Parathyroid adenoma (tissue), 2 donors: ENCODE measurements around the gene EFHC1.
A peak's percentile ranks its signal among the peaks of the same experiment; 100 is the strongest.

ENCODE experiments used
- H2AFZ ChIP-seq: fragments of 300-600 bp; sonication (generic); one replicate; pipeline ENCODE4 v1.7.0; 2017; ENCODE audit warnings: antibody characterized with exemption, mild to moderate bottlenecking
- H3K27ac ChIP-seq: fragments of 300-600 bp; sonication (generic); one replicate; pipeline ENCODE4 v1.7.0; 2017
- H3K27me3 ChIP-seq: fragments of 300-600 bp; sonication (generic); one replicate; pipeline ENCODE4 v1.7.0; 2017; ENCODE audit warnings: low read length; ENCODE audit not compliant: control insufficient read depth, insufficient read depth
- H3K36me3 ChIP-seq: fragments of 300-600 bp; sonication (generic); one replicate; pipeline ENCODE4 v1.7.0; 2017; ENCODE audit warnings: low read length; ENCODE audit not compliant: control insufficient read depth, insufficient read depth
- H3K4me1 ChIP-seq: fragments of 300-600 bp; sonication (generic); one replicate; pipeline ENCODE4 v1.7.0; 2017; ENCODE audit warnings: control low read depth
- H3K4me2 ChIP-seq: fragments of 300-600 bp; sonication (generic); one replicate; pipeline ENCODE4 v1.7.0; 2017; ENCODE audit warnings: low read length
- H3K4me3 ChIP-seq: fragments of 300-600 bp; sonication (generic); one replicate; pipeline ENCODE4 v1.7.0; 2017; ENCODE audit warnings: low read depth, low read length
- H3K79me2 ChIP-seq: fragments of 300-600 bp; sonication (generic); one replicate; pipeline ENCODE4 v1.7.0; 2017; ENCODE audit warnings: control low read depth
- H3K9ac ChIP-seq: fragments of 300-600 bp; sonication (generic); one replicate; pipeline ENCODE4 v1.7.0; 2017; ENCODE audit warnings: mild to moderate bottlenecking
- H3K9me3 ChIP-seq: fragments of 300-600 bp; sonication (generic); one replicate; pipeline ENCODE4 v1.7.0; 2017; ENCODE audit warnings: low read length; ENCODE audit not compliant: control insufficient read depth
- CTCF ChIP-seq: fragments of 300-600 bp; sonication (generic); IDR thresholded peaks from one replicate; pipeline ENCODE4 v1.7.0; 2017; ENCODE audit warnings: antibody characterized with exemption, mild to moderate bottlenecking
- donor health status: primary hyperparathyroidism.

The EFHC1 gene

DNA sequence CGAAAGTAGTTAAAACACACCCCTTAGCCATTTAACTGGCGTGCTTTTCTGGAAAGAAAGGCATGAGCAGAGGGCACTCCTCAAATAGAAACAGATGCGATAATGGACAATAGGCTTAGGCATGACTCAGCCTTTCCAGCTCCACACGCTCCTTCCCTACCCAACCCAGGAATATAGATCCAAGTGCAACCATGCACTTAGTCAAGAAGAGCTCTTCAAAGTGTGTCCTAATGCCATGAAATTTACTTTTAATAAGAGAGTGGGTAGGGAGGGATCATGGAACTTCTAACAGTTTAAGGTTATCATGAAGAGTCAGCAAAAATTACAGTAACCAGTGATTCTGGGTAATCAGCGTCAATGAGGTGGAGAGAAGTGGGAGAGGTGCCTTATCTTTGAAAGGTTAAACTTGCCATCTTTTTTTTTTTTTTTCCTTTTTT, 2.4 kb upstream of the EFHC1 start:
- Histone ChIP-seq H3K4me2 (no peak overlapping the region), H3K79me2 (peaks cover 2% of the 10 kb centered on the region), H2AFZ (no peak overlapping the region), H3K27me3 (no peaks in the 10 kb centered on the region), H3K27ac (no peak overlapping the region), H3K4me1 (no peaks in the 10 kb centered on the region), H3K9ac (no peak overlapping the region), H3K9me3 (no peaks in the 10 kb centered on the region), H3K4me3 (no peak overlapping the region), H3K36me3 (no peaks in the 10 kb centered on the region)
- no peak for TF ChIP-seq CTCF

DNA sequence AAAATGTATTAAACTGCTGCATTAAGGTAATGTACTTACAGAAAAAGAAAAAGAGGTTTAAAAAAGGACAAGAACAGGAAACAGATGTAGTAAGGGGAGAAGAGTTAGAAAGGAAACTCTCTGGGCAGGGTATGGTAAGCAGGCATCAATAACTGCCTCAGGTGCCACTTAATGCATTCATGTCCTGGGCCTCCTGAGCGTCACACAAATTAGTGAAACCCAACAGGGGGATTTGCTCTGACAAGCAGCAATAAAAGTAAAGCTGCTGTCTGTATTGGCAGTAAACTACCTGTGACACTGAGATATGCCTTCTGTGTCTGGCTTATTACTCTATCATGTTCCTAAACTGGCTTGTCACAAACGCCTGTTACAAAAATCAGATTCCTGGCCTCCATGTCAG, 1.5 kb upstream of the EFHC1 start:
- no peaks in the 10 kb centered on the region for H3K27me3 ChIP-seq
- H3K9ac ChIP-seq: no peak overlapping the region
- no peak for TF ChIP-seq CTCF
- no peaks in the 10 kb centered on the region for H3K4me1 ChIP-seq
- H2AFZ ChIP-seq: no peak overlapping the region
- peaks cover 2% of the 10 kb centered on the region for H3K79me2 ChIP-seq
- no peak overlapping the region for H3K4me3 ChIP-seq
- H3K36me3 ChIP-seq: no peaks in the 10 kb centered on the region
- H3K4me2 ChIP-seq: no peak overlapping the region
- no peak overlapping the region for H3K27ac ChIP-seq
- no peaks in the 10 kb centered on the region for H3K9me3 ChIP-seq

DNA sequence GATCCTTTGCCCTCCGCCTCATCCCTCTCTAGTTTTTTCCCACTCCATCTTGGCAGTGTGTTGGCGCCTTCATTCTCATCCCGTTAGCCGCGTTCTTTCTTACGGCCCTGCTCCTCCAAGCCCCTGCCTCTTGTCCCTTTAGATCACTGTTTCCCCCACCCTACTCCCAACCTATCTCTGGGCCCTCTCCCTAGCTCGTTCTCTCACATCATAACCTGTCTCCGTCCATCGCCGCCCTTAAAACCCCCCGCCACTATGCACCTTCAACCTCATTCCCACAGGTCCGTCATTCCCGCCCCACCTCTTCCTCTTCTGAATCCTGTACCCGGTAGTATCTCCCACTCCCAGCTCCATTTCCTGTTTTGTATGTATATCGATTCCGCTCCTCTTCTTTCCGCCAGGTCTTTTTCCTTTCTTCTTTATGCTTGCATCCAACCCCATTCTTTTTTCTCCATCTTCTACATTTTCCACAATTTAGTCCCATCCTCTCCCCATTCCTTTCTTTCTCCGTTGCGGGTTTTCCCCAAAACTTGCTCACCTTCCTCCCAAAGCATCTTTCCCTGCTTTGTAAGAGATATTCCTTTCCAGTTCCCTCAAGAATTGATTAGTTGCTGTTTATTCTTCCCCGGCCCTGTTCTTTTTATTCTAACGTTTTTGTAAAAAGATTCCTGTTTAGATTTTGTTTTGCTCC, 671 bp downstream of the EFHC1 start:
- Histone ChIP-seq H3K9ac (no peak overlapping the region), H3K79me2 (peaks cover 2% of the 10 kb centered on the region), H3K27ac (peak overlapping the region; percentile 60), H3K4me3 (peak overlapping the region; percentile 95), H3K4me1 (no peaks in the 10 kb centered on the region), H3K27me3 (no peaks in the 10 kb centered on the region), H3K4me2 (peak overlapping the region; percentile 97), H2AFZ (peak overlapping the region; percentile 79), H3K9me3 (no peaks in the 10 kb centered on the region), H3K36me3 (no peaks in the 10 kb centered on the region)
- no peak for TF ChIP-seq CTCF

DNA sequence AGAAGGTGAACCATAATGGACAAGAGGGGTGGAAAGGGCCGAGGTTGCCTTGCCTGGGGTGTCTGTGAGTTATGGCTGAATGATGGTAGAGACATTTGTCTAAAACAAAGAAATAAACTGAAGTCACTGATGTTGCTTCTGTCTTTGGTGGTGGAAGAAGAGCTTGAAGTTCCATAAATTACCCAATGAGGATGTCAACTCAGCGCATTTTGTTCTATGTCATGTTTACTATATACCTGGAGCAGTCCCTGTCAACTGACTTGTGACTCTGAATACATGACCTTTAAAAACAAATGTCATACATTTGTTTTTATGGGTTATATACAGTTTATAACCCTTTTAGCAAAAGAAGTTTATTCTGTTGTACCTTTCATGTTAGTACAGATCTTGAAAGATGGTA, 2.0 kb downstream of the EFHC1 start:
- no peaks in the 10 kb centered on the region for H3K9me3 ChIP-seq
- peaks cover 2% of the 10 kb centered on the region for H3K79me2 ChIP-seq
- no peak overlapping the region for H3K27ac ChIP-seq
- no peak overlapping the region for H2AFZ ChIP-seq
- no peak overlapping the region for H3K4me3 ChIP-seq
- no peak overlapping the region for H3K4me2 ChIP-seq
- no peak for TF ChIP-seq CTCF
- H3K4me1 ChIP-seq: no peaks in the 10 kb centered on the region
- no peak overlapping the region for H3K9ac ChIP-seq
- H3K36me3 ChIP-seq: no peaks in the 10 kb centered on the region
- H3K27me3 ChIP-seq: no peaks in the 10 kb centered on the region

DNA sequence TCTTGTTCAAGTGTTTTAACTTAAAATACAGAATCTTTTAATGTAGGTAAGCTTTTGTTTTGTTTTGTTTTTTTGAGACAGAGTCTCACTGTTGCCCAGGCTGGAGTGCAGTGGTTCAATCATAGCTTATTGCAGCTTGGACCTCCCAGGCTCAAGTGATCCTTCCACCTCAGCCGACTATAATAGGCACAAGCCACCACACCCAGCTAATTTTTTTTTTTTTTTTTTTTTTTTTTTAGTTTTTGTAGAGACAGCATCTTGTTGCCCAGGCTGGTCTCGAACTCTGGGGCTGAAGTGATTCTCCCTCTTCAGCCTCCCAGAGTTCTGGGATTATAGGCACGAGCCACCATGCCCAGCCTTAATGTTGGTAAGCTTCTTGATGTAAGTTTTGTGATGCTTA, 3.3 kb downstream of the EFHC1 start:
- Histone ChIP-seq H3K36me3 (no peaks in the 10 kb centered on the region), H2AFZ (no peak overlapping the region), H3K27ac (no peak overlapping the region), H3K79me2 (peaks cover 5% of the 10 kb centered on the region), H3K9ac (no peak overlapping the region), H3K4me2 (no peak overlapping the region), H3K4me1 (no peaks in the 10 kb centered on the region), H3K27me3 (no peaks in the 10 kb centered on the region), H3K4me3 (no peak overlapping the region), H3K9me3 (no peaks in the 10 kb centered on the region)
- no peak for TF ChIP-seq CTCF
